Astrocyte (in vitro differentiated cells and primary cell): ENCODE measurements around the gene SLC25A13. TPM values are rescaled to one million over a fixed set of nuclear protein-coding genes. Genes with fewer than 3 reads are reported as not detected.

Source experiments
- DNase-seq: peaks from one replicate; pipeline ENCODE4 v3.0.0-alpha.2; 2010; ENCODE audit warnings: low read depth
- FAIRE-seq: peaks from 2 replicates; lab custom pipeline; 2011; peaks lifted over from hg19 to GRCh38; lab: Jason Lieb, UNC
- H2AFZ ChIP-seq: 2 replicates; pipeline ENCODE4 v1.6.0; 2012; ENCODE audit warnings: low read depth, low read length, inconsistent platforms
- H3K27ac ChIP-seq: 2 replicates; pipeline ENCODE4 v1.5.1; 2011; ENCODE audit warnings: low read depth, low read length, inconsistent platforms
- H3K27me3 ChIP-seq: 2 replicates; pipeline ENCODE4 v1.6.0; 2011; ENCODE audit warnings: low read length, inconsistent platforms; ENCODE audit not compliant: insufficient read depth
- H3K36me3 ChIP-seq: 2 replicates; pipeline ENCODE4 v1.5.1; 2011; ENCODE audit warnings: low read length, inconsistent platforms; ENCODE audit not compliant: insufficient read depth
- H3K4me1 ChIP-seq: 2 replicates; pipeline ENCODE4 v1.5.1; 2011; ENCODE audit warnings: low read length, inconsistent platforms; ENCODE audit not compliant: insufficient read depth
- H3K4me2 ChIP-seq: 2 replicates; pipeline ENCODE4 v1.6.0; 2012; ENCODE audit warnings: low read length, inconsistent platforms
- H3K4me3 ChIP-seq: 2 replicates; pipeline ENCODE4 v1.5.1; 2011; ENCODE audit warnings: low read depth, mild to moderate bottlenecking, low read length, inconsistent platforms; ENCODE audit not compliant: insufficient read depth
- H3K79me2 ChIP-seq: 2 replicates; pipeline ENCODE4 v1.6.0; 2012; ENCODE audit warnings: mild to moderate bottlenecking, low read length, inconsistent platforms; ENCODE audit not compliant: insufficient read depth
- H3K9ac ChIP-seq: 2 replicates; pipeline ENCODE4 v1.6.0; 2012; ENCODE audit warnings: mild to moderate bottlenecking, low read length, inconsistent platforms
- H3K9me3 ChIP-seq: 2 replicates; pipeline ENCODE4 v1.5.1; 2012; ENCODE audit warnings: low read depth, mild to moderate bottlenecking, low read length, inconsistent platforms; ENCODE audit not compliant: insufficient read depth
- H4K20me1 ChIP-seq: 2 replicates; pipeline ENCODE4 v1.6.0; 2012; ENCODE audit warnings: low read length, inconsistent platforms; ENCODE audit not compliant: insufficient read depth
- H3K27ac Mint-ChIP-seq: one replicate; pipeline ENCODE4 v1.8.0; 2021; ENCODE audit warnings: mild to moderate bottlenecking, mixed read lengths; ENCODE audit not compliant: unreplicated experiment
- H3K27me3 Mint-ChIP-seq: one replicate; pipeline ENCODE4 v1.8.0; 2021; ENCODE audit warnings: low read depth, mixed read lengths; ENCODE audit not compliant: unreplicated experiment
- H3K36me3 Mint-ChIP-seq: one replicate; pipeline ENCODE4 v1.8.0; 2021; ENCODE audit warnings: low read depth, mixed read lengths; ENCODE audit not compliant: unreplicated experiment
- H3K4me1 Mint-ChIP-seq: one replicate; pipeline ENCODE4 v1.8.0; 2021; ENCODE audit warnings: low read depth, mixed read lengths; ENCODE audit not compliant: unreplicated experiment
- H3K4me3 Mint-ChIP-seq: one replicate; pipeline ENCODE4 v1.8.0; 2021; ENCODE audit warnings: mild to moderate bottlenecking, moderate library complexity, mixed read lengths; ENCODE audit not compliant: unreplicated experiment
- H3K9me3 Mint-ChIP-seq: one replicate; pipeline ENCODE4 v1.8.0; 2021; ENCODE audit warnings: mild to moderate bottlenecking, mixed read lengths; ENCODE audit not compliant: unreplicated experiment
- CTCF ChIP-seq: IDR thresholded peaks from 2 replicates; pipeline ENCODE4 v1.5.1; 2011; ENCODE audit warnings: low read depth, mild to moderate bottlenecking, inconsistent platforms, low read length, moderate library complexity; ENCODE audit not compliant: insufficient read depth
- EZH2 ChIP-seq: IDR thresholded peaks from 2 replicates; pipeline ENCODE4 v1.6.1; 2012; ENCODE audit warnings: mild to moderate bottlenecking, low read length, inconsistent platforms; ENCODE audit not compliant: insufficient read depth
- total RNA-seq: library from RNA; stranded (reverse); gene quantifications from 2 replicates; pipeline ENCODE4 v1.2.1, GENCODE V29; 2021

SLC25A13 gene
- total RNA-seq, 1 donor from 2014 or later, result 58.1 TPM

GRCh38 chr7:96100737-96101136 lies 221.2 kb downstream of the SLC25A13 start:
- no peaks in the 10 kb centered on the region for H3K27me3 ChIP-seq
- H3K79me2 ChIP-seq, result no peaks in the 10 kb centered on the region
- no peaks in the 10 kb centered on the region for H3K36me3 ChIP-seq
- no peak overlapping the region for H3K9ac ChIP-seq
- no peak overlapping the region for H3K4me3 Mint-ChIP-seq
- no peaks in the 10 kb centered on the region for H3K9me3 Mint-ChIP-seq
- no peaks in the 10 kb centered on the region for H3K4me1 ChIP-seq
- no peak for DNase-seq
- TF ChIP-seq EZH2, result no peak
- TF ChIP-seq CTCF, result no peak
- H3K27ac ChIP-seq, result no peak overlapping the region
- no peak overlapping the region for H3K4me2 ChIP-seq
- no peak overlapping the region for H3K27ac Mint-ChIP-seq
- no peaks in the 10 kb centered on the region for H3K9me3 ChIP-seq
- no peaks in the 10 kb centered on the region for H3K36me3 Mint-ChIP-seq
- FAIRE-seq, result no peak
- no peaks in the 10 kb centered on the region for H3K4me1 Mint-ChIP-seq
- H4K20me1 ChIP-seq, result no peaks in the 10 kb centered on the region
- no peak overlapping the region for H2AFZ ChIP-seq
- peaks cover 9% of the 10 kb centered on the region for H3K27me3 Mint-ChIP-seq
- H3K4me3 ChIP-seq, result no peak overlapping the region

GRCh38 chr7:96097835-96098234 lies 224.1 kb downstream of the SLC25A13 start:
- Histone ChIP-seq H3K9ac (no peak overlapping the region), H3K79me2 (no peaks in the 10 kb centered on the region), H3K27me3 (no peaks in the 10 kb centered on the region), H4K20me1 (no peaks in the 10 kb centered on the region), H3K27ac (no peak overlapping the region), H3K36me3 (no peaks in the 10 kb centered on the region), H2AFZ (no peak overlapping the region), H3K4me2 (no peak overlapping the region), H3K4me3 (no peak overlapping the region), H3K9me3 (no peaks in the 10 kb centered on the region), H3K4me1 (peaks cover 4% of the 10 kb centered on the region)
- no peaks in the 10 kb centered on the region for H3K9me3 Mint-ChIP-seq
- H3K27ac Mint-ChIP-seq, result no peak overlapping the region
- FAIRE-seq (no peak), DNase-seq (peak; percentile 18)
- no peaks in the 10 kb centered on the region for H3K4me1 Mint-ChIP-seq
- peaks cover 6% of the 10 kb centered on the region for H3K27me3 Mint-ChIP-seq
- no peak for TF ChIP-seq CTCF
- no peak for TF ChIP-seq EZH2
- H3K36me3 Mint-ChIP-seq, result no peaks in the 10 kb centered on the region
- no peak overlapping the region for H3K4me3 Mint-ChIP-seq

GRCh38 chr7:96093435-96093834 lies 228.5 kb downstream of the SLC25A13 start:
- Histone ChIP-seq H3K27me3 (no peaks in the 10 kb centered on the region), H3K79me2 (no peaks in the 10 kb centered on the region), H3K9ac (no peak overlapping the region), H2AFZ (no peak overlapping the region), H3K36me3 (no peaks in the 10 kb centered on the region), H3K4me2 (peak overlapping the region; percentile 7), H3K9me3 (no peaks in the 10 kb centered on the region), H3K4me1 (peaks cover 4% of the 10 kb centered on the region), H3K4me3 (no peak overlapping the region), H3K27ac (no peak overlapping the region), H4K20me1 (no peaks in the 10 kb centered on the region)
- FAIRE-seq (no peak), DNase-seq (peak; percentile 90)
- peak overlapping the region; percentile 10 for H3K27ac Mint-ChIP-seq
- no peak overlapping the region for H3K4me3 Mint-ChIP-seq
- no peak for TF ChIP-seq CTCF
- no peak for TF ChIP-seq EZH2
- no peaks in the 10 kb centered on the region for H3K4me1 Mint-ChIP-seq
- H3K27me3 Mint-ChIP-seq, result no peaks in the 10 kb centered on the region
- no peaks in the 10 kb centered on the region for H3K9me3 Mint-ChIP-seq
- H3K36me3 Mint-ChIP-seq, result no peaks in the 10 kb centered on the region
